GM18517 (cell line): Measurements from ENCODE around the gene PLXNB3.

ENCODE experiments used
- ATAC-seq: cut with Tn5 transposase; IDR thresholded peaks from one replicate; pipeline ENCODE4 v1.9.1; 2021; ENCODE audit warnings: mild to moderate bottlenecking, moderate library complexity; ENCODE audit not compliant: unreplicated experiment

The PLXNB3 gene

DNA sequence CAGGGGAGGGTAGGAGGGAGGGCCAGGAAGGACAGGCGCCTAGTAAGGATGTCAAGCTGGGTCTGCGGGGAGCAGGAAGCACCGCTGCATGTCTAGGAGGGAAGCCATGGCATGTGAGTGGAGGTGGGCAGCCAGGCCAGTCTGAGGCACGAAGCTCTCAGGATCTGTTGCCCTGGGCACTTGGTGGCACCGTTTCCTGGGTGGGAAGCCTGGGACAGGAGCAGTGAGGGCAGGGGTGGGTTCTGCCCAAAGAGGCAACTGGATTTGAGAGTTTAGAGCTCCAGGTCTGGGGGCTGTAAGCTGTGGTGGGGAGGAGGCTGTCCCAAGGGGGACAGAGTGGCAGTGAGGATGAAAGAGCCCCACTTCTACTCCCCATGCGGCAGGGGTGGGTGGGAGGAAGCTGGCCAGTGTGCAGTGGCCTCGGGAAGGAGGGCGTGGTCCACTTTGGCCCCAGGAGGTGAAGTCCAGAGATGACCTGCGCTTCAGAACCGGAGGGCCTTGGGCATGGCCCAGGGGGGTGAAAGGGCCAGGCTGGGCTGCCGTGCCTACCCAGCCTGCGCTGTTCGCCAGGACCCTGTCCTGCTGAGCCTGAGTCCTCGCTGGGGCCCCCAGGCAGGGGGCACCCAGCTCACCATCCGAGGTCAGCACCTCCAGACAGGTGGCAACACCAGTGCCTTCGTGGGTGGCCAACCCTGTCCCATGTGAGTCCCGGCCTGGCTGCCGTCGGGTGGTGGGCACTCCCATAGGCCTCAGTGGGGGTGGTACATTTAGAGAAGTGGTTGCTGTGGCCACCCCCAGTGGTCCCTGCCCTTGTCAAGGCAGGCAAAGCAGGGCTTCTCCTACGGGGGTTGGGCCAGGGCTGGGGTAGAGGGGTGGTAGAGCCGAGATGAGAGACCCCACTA lies 8.5 kb downstream of the PLXNB3 start:
- no peak for ATAC-seq

GRCh38 chrX:153773218-153773611 lies 9.2 kb downstream of the PLXNB3 start:
- no peak for ATAC-seq

- no peak for ATAC-seq
Measured at GRCh38 chrX:153773741-153774575, 9.9 kb downstream of the PLXNB3 start.

DNA sequence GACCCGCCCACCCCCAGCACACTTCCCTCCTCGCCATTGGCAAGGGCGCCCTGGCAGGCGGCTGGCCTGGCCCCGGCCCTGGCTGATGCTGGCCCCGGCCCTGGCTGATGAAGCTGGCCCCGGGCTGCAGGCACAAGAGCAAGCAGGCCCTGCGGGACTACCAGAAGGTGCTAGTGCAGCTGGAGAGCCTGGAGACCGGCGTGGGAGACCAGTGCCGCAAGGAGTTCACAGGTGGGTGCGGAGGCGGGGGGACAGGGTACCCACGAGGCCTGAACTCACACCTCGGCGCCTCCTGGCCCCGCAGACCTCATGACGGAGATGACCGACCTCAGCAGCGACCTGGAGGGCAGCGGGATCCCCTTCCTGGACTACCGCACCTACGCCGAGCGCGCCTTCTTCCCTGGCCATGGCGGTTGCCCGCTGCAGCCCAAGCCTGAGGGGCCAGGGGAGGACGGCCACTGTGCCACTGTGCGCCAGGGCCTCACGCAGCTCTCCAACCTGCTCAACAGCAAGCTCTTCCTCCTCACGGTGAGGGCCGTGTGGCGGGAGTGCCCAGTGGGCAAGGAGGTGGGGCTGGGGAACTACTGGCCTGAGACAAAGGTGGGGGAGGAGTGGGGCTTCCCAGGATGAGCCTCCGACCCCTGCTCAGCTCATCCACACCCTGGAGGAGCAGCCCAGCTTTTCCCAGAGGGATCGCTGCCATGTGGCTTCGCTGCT lies 10.7 kb downstream of the PLXNB3 start:
- ATAC-seq, result no peak

GRCh38 chrX:153775293-153776119 lies 11.5 kb downstream of the PLXNB3 start:
- no peak for ATAC-seq

DNA sequence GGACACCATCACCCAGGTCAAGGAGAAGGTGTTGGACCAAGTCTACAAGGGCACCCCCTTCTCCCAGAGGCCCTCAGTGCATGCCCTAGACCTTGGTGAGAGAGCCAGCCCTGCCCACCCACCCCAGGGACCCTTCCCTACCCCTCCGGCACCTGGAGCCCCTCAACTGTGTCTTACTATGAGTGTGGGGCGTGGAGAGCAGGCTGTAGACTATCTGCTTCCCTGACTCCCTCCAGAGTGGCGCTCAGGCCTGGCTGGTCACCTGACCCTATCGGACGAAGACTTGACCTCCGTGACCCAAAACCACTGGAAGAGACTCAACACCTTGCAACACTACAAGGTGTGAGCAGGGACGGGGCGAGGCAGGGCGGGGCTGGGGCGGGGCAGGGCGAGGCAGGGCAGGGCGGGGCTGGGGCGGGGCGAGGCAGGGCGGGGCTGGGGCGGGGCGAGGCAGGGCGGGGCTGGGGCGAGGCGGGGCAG lies 12.1 kb downstream of the PLXNB3 start:
- ATAC-seq, result no peak

DNA sequence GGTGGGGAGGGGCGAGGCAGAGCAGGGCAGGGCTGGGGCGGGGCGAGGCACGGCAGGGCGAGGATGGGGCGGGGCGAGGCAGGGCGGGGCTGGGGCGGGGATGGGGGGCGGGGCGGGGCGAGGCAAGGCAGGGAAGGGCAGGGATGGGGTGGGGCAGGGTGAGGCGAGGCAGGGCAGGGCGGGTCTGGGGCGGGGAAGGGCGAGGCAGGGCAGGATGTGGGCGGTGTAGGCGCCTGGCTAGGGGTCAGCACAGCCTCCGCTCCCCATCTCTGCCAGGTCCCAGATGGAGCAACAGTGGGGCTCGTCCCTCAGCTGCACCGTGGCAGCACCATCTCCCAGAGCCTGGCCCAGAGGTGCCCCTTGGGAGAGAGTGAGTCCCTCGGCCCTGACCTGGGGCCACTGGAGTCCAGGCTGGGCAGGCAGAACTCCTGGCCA lies 12.6 kb downstream of the PLXNB3 start:
- ATAC-seq, result no peak

GRCh38 chrX:153777261-153778090 lies 13.4 kb downstream of the PLXNB3 start:
- no peak for ATAC-seq

GRCh38 chrX:153778181-153778580 lies 14.1 kb downstream of the PLXNB3 start:
- ATAC-seq, result no peak

DNA sequence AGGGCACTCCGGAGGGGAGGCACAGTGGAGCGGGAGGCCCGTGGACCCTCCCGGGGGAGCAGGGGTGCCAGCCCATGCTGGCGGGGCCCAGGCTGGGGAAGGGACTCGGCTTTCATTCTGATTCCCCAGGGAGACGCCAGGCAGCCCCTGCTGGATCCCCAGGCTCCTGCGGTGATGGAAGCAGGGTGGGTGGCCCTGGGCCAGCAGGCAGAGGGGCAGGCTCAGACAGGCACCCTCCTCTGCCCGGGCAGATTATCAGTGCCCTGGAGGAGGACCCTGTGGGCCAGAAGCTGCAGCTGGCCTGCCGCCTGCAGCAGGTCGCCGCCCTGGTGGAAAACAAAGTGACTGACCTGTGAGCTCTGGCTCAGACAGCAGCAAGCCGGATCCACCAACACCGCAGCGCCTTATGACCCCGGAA lies 14.6 kb downstream of the PLXNB3 start:
- ATAC-seq, result no peak

DNA sequence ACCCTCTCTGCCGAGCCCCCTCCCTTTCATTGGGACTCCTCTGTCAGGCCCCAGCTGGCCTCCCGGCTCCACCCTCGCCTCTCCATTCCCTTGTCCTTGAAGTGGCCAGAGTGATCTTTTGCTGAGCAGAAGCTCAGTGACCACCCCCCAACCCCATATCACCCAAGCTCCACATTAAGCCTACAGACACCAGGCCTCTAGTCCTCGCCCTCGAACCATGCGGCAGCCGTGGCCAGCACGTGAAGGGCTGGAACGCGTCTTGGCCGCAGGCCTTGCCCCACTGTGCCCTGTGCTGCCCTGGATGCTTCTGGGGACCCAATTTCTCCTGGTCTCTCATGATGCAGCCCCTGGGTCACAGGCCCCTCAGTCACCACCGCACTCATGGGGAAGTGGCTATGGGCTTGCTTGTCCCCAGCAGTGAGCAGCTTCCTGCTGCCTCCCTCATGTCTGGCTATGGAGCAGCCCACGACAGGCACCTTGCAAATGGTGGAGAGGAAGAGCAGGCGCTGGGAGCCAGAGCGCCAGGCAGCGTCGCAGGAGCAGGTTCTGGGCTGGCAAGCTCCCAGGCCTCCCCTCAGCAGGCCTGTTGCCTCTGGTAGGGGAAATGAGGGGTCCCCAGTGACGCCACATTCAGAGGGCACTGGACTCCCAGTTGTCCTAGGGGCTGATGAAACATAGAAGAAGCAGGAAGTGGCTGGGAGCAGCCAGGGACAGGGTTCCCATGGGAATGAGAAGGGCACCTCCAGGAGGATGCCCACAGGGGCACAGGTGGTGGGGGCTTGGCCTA lies 16.0 kb downstream of the PLXNB3 start:
- ATAC-seq, result no peak

DNA sequence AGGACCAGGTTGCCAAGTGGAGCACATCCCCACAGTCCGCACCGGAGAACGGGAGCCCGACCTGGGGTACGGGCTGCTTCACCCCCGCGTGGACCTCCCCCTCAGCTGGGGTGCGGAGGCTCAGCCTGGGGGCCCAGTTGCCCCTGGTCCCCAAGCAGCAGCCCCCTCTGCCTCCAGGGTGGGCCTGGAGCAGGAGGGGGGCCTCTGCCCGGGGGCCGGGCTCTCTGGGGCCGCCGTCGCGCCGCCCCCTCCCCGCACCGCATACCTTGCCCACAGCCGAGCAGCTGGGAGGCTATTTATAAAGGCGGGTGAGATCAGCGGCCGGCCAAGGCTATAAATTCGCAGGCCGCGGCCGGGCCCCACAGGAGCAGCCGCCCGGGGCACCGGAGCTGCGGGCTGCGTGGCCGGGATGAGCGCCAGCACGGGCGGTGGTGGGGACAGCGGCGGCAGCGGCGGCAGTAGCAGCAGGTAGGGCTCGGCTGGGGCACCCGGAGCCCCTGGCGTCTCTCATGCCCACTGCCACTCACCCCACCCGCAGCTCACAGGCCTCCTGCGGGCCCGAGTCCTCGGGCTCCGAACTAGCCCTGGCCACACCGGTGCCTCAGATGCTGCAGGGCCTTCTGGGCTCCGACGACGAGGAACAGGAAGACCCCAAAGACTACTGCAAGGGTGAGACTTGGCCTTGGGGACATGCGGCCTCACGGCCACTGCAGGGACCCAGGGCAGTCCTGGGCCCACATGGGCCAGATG lies 16.8 kb downstream of the PLXNB3 start, which contains the start of gene SRPK3:
SRPK3 (plus strand) TSS at position 364 of the 750 bp plus-strand sequence; CDS start at position 410, 46 bp downstream.
- no peak for ATAC-seq

DNA sequence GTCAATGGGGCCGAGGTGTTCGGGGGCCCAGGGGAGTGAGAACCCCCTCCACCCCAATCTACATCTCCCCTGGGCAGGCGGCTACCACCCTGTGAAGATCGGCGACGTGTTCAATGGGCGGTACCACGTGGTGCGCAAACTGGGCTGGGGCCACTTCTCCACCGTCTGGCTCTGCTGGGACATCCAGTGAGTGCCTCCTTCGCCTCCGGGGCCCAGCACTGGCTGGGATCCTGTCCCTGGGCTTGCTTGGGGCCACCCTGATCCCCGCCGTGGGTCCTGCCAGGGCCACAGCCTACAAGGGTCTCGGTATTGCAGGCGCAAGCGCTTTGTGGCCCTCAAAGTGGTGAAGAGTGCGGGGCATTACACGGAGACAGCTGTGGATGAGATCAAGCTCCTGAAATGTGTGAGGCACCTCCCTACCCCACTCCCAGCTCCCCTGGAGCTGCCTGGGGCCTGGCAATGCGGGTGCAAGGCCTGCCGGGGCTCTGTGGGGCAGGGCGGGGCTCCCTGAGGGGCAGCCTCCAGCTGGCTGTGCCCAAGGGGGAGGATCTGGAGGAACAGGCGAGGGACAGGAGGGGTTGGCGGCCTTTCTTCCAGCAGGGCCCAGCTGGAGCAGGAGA lies 17.5 kb downstream of the PLXNB3 start:
- ATAC-seq, result no peak

DNA sequence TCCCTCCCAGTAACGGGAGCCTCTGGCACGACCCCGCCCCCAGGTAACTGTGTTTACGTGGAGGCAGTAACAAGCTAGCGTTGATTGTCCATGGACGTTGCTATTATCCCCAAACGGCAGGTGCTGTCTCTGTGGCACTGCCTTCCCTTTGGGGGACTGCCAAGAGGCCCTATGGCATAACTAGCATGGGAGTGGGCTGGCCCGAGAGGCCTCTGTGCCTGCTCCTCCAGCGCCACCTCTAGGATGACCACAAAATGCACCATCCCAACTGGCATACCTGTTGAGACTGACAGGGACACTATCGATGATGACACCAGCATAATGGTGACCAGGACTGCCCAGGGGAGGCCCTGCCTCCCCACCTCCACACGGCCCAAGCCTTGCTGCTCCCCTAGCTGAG lies 18.3 kb downstream of the PLXNB3 start:
- no peak for ATAC-seq

- no peak for ATAC-seq
Measured at GRCh38 chrX:153782871-153783270, 18.8 kb downstream of the PLXNB3 start.

DNA sequence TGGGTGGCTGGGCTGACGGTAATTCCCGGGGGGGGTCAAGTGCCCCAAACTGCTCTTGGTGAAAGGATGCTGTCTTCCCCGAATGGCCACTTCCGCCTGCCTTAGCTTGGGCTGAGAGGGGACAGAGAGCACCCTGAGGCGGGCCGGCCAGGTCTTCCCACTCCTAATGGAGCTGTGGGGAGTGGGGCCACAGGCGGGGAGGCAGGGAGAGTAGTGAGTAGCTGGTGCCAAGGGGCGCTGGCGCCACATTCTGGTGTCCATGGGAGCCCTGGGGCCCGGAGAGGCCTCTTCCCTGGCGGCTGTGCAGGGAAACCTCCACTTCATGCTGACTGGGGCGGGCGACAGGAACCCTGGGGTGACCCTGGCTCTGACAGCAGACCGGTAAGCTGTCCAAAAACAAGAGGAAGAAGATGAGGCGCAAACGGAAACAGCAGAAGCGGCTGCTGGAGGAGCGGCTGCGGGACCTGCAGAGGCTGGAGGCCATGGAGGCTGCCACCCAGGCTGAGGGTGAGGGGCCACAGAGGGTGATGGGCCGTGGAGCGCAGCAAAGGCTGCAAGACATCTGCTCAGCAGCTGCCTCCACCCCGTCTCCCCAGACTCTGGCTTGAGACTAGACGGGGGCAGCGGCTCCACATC lies 19.4 kb downstream of the PLXNB3 start:
- ATAC-seq, result no peak
